IPS-NIHi7 (cell line): ENCODE measurements around the gene MAPK14.

Experiments
- DNase-seq: peaks from one replicate; pipeline ENCODE4 v3.0.0; 2012; ENCODE audit warnings: mixed read lengths; ENCODE audit errors: extremely low spot score

MAPK14 gene

DNA sequence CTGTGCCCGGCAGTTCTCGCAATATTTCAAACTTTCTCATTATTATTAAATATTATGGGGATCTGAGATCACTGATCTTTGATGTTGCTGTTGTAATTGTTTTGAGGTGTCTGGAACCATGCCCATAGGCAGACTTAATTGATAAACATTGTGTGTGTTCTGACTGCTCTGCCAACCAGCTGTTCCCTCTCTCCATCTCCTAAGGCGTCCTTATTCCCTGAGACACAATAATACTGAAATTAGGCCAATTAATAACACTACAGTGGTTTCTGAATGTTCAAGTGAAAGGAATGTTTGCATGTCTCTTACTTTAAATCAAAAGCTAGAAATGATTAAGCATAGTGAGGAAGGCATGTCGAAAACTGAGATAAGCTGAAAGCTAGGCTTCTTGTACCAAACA, 7.6 kb downstream of the MAPK14 start:
- no peak for DNase-seq

DNA sequence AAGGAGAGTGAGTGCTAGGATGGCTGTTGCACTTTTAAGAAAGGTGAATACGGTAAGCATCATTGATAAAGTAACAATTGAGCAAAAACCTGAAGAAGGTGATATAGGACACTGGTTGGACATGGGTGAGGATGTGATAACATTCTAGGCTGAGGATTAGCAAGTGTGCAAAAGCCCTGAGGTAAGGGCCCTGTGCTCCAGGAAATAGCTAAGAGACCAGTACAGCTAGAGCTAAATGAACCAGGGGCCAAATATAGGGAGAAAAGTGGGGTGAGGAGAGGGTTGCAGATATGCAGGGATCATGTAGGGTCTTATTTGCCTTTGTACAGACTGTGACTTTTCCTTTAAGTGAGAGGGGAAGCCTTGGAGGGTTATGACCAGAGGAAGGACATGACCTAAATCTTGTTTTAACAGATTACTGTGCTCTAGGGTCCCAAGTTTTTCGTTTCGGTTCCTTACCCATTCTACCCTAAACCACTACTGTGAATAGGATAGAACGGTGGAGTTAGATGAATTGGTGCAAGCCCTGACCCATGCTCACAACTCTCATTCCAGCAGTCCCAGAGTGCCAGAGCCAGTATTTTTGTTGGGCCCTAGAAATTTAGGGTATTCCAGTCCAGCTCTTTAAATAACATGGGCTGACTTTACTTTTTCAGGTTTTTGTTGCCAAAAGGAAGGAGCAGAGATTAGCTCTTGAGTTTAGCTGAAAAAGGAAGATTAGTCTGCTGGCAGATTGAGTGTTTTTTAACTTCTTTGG, 10.7 kb downstream of the MAPK14 start:
- no peak for DNase-seq

DNA sequence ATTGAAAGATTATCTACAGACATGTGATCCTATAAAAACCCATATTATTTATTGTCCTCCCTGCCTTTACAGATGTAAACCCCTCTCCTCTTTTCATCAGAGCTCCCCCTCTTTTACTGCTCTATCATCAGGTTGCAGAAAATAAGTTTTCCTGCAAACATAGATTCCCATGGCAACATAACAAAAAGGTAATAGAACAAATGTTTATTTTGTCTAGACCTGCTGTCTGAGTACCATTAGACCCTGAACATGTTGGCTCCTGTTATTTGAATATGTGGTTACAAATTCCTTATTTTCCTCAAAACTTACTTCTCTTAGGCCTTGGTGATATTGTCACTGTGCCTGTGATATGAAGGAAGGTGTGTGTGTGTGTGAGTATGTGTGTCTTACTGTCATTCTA, 11.5 kb downstream of the MAPK14 start:
- DNase-seq: no peak

DNA sequence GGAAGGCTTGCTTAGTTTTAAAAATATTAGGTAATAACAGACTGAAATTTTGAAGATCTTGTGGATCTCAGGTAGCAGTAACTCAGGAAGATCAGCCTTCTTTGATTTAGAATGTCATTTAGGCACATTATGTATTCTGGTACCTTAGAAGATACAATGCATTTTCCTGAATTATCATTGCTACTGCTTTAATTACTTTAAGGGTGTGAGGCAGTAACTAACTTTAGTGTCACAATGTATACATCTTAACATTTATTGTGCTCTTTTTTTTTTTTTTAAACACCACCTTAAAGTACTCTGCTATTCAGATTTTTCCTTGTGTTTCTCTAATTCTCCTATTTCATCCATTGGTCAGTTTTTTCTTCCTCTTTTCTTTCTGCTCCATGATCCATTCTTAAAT, 13.3 kb downstream of the MAPK14 start:
- DNase-seq: no peak

DNA sequence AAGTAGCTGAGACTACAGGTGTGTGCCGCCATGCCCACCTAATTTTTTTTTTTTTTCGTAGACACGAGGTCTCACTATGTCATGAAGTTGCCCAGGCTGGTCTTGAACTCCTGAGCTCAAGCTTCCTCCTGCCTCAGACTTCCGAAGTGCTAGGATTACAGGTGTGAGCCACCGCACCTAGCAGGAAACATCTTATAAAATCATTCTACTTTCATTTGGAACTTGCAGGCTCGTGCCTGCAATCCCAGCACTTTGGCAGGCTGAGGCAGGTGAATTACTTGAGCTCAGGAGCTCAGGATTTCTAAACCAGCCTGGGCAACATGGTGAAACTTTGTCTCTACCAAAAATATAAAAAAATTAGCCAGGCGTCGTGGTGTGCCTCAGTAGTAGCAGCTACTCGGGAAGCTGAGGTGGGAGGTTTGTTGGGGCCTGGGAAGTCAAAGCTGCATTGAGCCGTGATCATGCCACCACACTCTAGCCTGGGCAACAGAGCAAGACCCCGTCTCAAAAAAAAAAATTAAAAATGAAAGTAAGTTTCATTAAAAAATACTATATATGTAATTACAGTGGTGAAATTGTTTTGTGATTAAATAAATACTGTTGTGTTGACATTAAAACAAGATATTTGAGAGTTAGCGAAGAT, 15.1 kb downstream of the MAPK14 start:
- DNase-seq: no peak

DNA sequence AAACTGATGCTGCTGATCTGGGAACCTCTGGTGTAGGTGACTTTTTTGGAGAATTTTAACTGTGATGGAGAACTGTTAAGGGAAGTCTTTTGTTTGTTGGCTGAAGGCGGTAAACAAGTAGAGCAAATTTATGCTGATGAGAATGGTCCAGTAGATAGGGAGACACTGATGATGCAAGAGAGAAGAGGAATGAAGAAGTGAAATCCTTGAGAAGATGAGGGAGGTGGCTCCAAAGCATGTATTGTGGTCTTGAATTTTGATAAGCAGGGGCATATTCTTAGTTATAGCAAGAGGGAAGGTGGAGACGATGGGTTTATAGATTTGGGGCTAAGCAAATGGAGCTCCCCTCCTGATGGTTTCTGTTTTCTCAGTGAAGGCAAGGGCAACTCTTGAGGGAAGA, 22.0 kb downstream of the MAPK14 start:
- no peak for DNase-seq

DNA sequence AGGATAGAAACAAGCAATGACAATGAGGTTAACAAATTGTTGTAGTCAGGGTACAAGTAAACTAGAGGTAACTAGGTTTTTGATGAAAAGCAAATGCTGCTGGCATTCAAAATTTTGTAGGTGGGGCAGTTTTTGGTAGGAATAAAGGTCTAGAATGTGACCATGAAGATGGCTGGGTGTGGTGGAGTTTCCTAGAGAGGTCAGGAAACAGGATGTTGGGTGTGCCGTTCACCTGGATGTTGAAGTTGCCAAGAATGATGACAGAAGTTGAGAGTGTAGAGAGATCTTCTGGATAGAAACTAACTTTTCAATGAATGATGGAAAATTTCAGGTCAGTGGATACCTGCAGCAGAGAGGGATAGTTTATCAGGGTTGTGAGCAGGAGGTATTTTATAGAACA, 22.7 kb downstream of the MAPK14 start:
- no peak for DNase-seq

DNA sequence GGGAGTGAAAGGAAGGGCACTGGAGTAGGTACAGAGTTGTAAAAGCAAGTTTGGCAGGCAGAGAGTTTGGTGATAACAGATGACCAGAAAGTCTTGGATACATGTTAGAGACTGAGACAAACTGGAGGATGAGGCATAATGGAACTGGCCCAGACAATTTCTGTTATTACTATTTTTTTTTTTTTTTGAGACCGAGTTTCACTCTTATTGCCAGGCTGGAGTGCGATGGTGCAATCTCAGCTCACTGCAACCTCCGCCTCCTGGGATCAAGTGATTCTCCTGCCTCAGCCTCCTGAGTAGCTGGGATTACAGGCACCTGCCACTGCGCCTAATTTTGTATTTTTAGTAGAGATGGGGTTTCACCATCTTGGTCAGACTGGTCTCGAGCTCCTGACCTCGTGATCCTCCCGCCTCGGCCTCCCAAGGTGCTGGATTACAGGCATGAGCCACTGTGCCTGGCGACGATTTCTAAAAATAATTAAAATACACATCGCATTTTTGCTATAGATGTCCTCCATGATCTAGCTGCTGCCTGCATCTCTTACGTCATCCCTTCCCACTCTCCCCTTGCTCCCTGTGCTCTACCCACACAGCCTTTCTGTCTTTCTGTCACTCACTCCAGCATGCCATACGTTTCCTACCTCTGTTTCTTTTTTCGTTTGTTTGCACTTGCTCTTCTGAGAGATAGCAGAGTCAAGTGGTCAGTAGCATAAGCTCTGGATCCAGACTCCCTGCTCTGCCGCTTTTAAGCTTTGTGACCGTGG, 23.5 kb downstream of the MAPK14 start:
- DNase-seq: no peak

DNA sequence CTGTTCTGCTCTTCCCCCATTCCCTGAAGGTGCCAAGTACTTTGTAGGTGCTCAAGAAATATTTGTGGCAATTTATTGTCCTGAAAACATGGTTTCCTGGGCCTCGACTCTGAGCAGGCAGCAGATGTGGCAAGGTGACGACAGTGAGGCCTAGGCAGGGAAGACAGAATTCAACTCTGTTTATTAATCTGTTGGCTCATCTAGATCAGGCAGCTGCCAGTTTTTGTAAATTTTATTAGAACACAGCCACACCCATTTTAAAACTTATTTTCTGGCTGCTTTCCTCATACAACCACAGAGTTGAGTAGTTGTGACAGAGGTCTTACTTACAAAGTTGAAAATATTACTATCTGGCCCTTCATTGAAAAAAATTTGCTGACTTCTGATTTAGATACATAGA, 24.5 kb downstream of the MAPK14 start:
- DNase-seq: no peak

DNA sequence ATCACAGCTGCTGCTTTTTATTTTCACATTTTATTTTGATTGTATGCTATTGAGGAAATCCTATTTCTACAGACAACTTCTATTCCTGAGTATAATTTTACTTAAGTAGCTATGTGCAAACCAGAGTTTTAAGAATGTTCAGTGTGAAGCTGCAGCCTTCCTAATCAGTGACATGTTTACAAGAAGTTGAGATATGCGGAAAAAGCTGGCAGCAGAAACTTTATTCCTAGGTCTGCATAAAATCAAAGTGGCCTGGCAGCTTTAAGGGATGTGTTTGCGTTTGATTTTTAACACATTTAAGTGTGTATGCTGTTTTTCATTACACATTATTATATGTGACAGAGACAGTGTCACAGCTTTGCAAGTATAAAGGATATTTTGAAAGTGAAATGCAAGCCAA, 26.3 kb downstream of the MAPK14 start:
- no peak for DNase-seq

DNA sequence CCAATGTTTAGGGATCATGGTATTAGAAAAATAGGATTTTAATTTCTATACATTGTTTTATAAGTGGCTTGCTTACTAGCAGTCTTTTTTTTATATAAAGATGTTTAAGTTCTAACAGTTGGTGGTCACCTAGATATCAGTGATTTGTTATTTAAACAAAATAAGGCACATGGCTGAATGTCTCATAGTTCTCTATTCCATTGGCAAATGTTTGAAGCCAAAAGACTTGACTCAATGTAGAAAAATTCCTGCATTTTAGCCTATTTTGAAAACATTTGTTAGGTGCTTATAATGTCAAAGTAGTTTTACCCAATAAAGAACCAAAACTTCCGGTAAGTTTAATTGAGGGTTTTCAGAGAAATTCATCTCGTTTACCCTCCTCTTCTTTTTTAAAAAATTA, 26.8 kb downstream of the MAPK14 start:
- no peak for DNase-seq

DNA sequence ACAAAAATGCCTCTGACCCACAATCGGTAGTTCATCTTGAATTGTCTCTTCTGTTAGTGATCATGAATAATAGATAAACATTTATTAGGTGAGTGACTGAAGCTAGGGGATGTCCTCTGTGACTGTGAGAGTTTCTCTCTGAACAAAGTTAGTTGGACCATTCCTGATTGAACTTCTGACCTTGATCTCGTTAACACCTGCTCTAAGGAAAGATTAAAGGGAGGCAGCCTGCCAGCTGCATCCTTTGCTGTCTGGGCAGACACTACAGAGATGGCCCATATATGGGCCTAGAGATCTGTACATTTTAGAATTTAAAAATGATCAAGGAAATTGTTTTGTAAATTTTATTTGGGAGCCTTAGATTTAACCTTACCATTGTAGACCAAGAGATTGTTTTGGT, 27.3 kb downstream of the MAPK14 start:
- DNase-seq: no peak

DNA sequence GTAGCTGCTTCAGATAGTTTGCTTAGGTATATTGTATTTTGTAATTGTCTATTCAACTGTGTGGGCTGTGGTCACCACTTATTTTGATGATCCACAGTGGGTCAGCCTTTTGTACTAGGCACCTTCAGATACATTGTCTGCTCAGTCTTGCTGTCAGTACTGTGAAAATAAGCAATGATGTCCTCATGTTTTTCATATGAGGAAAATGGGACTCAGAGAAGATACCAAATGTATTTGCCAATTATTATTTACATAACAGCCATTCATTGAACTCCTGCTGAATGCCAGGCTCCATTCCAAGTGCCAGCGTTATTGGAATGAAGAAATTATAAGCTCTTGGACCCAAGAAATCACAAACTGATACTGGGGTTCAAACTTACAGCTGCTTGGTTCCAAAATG, 28.6 kb downstream of the MAPK14 start:
- no peak for DNase-seq

DNA sequence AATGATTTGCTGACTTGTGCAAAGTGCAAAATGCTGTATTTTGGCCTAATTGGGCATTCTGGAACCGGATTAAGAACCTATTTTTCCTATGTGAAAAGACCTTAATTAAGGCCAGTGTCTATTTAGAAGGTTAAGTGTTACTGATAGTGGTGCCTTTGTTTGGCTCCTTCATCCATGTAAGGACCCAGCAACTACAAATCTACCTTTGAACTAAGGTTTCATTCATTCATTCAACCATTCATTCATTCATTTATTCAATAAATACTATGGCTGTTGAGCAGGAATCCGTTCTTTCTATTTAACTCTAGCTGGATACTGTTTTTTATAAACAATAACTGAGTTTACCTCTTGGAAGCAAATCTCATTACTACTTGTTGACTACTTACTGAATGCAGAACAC, 33.6 kb downstream of the MAPK14 start:
- no peak for DNase-seq

DNA sequence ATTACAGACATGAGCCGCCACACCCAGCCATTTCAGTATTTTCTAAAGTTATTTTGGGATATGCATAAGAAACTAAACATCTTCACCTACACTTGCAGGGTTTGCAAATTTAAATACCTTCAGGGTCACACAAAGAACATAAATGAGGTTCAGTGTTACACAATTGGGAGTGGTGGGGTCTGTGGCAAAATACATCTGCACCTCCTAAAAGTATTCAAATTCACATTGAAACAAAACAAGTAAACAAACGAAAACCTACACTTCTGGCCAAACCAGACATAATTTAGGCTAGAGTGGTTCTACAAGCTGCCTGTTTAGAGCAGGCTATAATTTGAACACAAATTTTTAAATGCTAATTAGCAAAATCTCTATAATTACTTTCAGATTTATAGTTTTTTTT, 34.6 kb downstream of the MAPK14 start:
- DNase-seq: no peak

DNA sequence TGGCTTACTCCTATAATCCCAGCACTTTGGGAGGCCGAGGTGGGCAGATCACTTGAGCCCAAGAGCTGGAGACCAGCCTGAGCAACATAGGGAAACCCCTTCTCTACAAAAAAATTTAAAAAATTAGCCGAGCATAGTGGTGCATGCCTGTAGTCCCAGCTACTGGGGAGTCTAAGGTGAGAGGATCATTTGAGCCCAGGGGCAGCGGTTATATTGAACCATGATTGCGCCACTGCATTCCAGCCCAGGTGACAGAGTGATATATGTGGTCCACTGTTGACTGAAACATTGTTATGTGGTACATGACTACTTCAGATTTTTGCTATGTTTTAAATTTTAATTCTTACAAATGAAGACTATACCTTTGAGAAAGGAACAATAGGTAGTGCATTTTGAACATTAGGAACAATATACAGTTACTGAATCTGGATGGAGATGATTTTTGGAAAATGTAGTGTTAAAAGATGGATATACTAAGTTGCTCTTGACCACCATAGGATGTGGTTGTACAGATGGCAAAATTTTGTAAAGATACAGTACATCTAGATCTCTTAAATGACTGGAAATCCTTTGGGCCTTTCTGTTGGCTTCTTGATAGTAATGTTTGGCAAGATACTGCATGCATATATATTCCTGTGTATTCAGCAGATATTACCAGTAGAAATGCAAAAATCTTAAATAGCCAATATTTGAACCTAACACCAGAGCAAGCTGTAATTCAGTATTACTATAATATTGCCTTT, 35.9 kb downstream of the MAPK14 start:
- no peak for DNase-seq

DNA sequence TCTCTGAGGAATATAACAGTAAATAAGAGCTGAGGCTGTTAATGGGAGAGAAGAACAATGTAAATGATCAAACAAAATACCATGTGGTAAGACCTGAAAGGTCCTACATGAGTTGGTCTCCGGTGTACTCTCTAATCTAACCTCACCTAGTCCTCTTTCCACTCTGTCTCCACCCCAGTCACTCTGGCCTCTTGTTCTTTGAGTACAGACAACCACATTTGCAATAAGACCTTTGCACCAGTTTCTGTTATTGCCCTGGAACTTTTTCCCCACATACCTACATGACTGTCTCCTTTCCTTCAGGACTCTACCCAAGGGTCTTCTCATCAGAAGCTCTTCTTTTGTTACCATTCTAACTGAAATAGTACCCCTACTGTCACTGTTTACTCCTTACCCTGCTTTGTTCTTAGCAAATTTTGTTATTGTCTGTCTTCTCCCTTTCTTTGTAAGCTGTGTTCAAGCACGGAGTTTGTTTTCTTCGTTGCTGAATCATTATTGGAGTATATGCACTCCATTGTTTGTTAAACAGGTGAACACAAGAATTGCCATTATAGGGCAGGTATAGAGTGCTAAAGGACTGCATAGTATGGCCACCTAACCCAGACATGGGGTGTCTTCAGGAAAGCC, 37.3 kb downstream of the MAPK14 start:
- DNase-seq: no peak

DNA sequence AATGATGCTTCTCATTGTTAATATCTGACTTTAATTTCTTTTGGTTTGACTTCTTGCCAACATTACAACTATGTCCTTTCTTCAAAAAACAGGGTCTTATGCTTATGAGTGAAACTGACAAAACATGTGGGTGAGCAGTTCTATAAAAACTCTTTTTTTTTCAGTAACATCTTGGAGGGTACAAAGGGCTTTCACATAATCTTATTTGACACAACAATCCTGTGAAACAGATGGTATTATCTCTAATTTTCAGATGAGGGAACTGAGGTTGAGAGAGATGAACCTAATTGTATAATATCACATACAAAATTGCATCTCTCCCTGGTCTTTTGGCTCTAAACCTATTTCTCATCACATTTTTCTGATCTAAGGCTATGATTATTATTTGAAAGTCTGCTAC, 38.3 kb downstream of the MAPK14 start:
- no peak for DNase-seq

DNA sequence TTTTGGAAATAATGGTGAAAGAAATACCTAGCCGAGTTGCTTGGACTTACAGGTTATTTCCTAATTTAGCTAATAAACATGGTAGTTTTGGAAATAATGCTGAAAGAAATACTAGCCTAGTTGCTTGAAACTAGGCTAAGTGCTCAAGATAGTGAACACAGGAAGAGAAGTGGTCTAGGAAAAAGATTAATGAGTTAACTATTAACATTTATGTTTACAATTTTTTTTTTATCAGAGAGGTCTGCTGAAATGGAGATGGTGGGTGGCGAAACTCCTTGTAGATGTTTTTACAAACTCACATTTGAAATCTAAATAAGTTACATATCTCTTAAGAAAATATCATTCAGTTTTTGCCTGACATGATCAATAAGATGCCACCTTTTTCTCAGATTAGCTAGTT, 39.2 kb downstream of the MAPK14 start:
- DNase-seq: no peak

DNA sequence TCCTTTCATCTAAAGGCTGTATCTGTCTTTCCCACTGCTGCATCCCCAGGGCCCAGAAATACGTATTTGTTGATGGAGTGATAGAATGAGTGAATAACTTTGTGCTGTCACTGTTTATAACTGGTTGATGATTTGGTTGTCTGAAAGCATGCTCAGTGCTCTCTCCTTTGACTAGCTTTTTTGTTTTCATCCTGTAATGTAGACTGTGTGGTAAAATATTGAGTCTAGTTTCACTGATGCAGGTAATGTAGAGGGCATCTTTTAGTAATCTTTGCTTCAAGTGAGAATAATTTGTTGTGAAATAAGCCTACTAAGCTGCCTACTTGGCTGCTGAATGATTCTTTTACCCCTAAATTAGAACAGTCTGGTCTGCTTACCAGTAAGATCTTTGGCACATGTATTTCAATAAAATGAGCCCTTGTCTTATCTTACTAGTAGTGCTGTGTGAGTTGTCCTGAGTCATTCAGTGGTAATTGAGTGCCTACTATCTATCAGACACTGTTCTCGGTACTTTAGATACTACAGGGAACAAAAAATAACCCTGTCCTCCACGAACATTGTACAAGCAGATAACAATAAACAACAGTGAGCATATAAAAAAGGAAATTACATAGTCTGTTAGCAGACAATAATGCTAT, 39.9 kb downstream of the MAPK14 start:
- DNase-seq: no peak

DNA sequence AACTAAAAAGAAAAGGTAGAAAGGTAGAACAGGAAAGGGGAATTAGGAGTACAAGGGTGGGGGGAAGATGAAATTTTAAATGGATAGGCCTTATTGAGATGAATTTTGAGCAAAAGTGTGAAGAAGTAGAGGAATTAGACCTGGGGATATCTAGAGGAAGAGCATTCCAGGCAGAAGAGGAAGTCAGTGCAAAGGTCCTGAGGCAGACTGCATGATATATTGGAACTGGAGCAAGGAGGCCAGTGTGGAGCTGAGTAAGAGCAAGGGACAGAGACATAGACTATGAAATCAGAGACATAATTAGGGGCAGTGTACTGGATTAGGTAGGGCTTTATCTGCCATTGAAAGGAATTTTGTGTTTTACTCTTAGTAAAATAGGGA, 40.4 kb downstream of the MAPK14 start:
- DNase-seq: no peak
